Suprapubic skin (tissue), 4 donors: ENCODE measurements around the gene C10orf67.

ENCODE experiments used
- CTCF ChIP-seq, 2 donors: fragments of 200-600 bp in 1 of 2; fragments of 450-650 bp in 1 of 2; sonication (generic) in 1 of 2; IDR thresholded peaks; one replicate each; pipeline ENCODE4 v1.5.1; 2016 to 2019; ENCODE audit warnings: antibody characterized with exemption in 2 of 2, mild to moderate bottlenecking in 1 of 2, moderate library complexity in 1 of 2
- POLR2A ChIP-seq, 2 donors: fragments of 450-650 bp; IDR thresholded peaks; one replicate each; pipeline ENCODE4 v1.6.1; 2017; ENCODE audit warnings: antibody characterized with exemption in 2 of 2, mild to moderate bottlenecking in 2 of 2, moderate library complexity in 2 of 2
- POLR2AphosphoS5 ChIP-seq, 3 donors: sonication (generic); formaldehyde crosslinking; IDR thresholded peaks; one replicate each; pipeline ENCODE4 v1.6.1; 2017; ENCODE audit warnings: antibody characterized with exemption in 3 of 3

DNA sequence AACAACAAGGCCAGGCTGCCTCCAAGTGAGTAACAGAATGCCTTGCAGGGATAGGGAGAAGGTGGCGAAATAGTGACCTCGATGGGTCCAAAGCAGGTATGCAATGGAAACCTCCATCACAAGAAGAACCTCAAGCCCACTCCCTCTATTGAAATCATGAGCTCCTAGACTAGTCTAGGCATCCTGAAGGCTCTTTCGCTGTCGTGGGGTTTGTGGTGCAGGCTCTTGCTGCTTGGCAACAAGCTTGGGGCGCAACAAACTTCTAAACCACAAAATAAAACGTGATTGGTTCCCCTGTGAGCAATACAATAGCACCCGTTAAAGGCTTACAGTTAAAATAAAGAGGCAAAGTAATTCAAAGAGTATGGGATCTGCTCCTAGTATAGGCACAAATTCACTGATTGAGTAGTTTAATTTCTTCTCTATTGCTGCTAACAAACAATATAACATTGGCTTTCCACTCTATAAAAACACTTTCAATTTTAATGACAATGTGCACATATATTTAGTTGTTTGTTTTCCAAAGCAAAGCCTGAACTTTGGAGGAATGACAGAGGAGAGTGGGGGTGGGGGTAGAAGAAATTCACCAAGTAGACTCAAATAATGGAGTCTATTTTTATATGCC, 64.1 kb downstream of the C10orf67 start:
- no peak for TF ChIP-seq CTCF (IDR thresholded peaks at IDR 0.05)
- TF ChIP-seq POLR2AphosphoS5 (IDR thresholded peaks at IDR 0.05), result no peak
- no peak for TF ChIP-seq POLR2A (IDR thresholded peaks at IDR 0.05)
